SK-N-SH treated with all-trans-retinoic acid at 6 μM for 48 hours (cell line): ENCODE data around the gene STX10.

Source experiments
- ATAC-seq: fragments of 200-7000 bp; cut with Tn5 transposase; 3 replicates; pipeline ENCODE4 v1.9.1; 2020; ENCODE audit warnings: mild to moderate bottlenecking, moderate library complexity
- ARNTL ChIP-seq: fragments of 450-650 bp; formaldehyde crosslinking; IDR thresholded peaks from 2 replicates; pipeline ENCODE4 v1.5.0; 2020; ENCODE audit warnings: low read depth, mild to moderate bottlenecking, moderate library complexity, borderline replicate concordance
- BACH2 ChIP-seq: fragments of 250-450 bp; sonication (Bioruptor Pico); IDR thresholded peaks from 2 replicates; pipeline ENCODE4 v1.9.0; 2021; ENCODE audit warnings: mild to moderate bottlenecking, borderline replicate concordance
- CSDC2 ChIP-seq: fragments of 250-450 bp; sonication (Bioruptor Pico); IDR thresholded peaks from 2 replicates; pipeline ENCODE4 v1.5.0; 2020; ENCODE audit warnings: mild to moderate bottlenecking, moderate library complexity
- CSRNP3 ChIP-seq: fragments of 250-450 bp; sonication (Bioruptor Pico); IDR thresholded peaks from 2 replicates; pipeline ENCODE4 v1.5.1; 2021; ENCODE audit warnings: mild to moderate bottlenecking, moderate library complexity
- ESRRG ChIP-seq: fragments of 250-450 bp; sonication (Bioruptor Pico); IDR thresholded peaks from 2 replicates; pipeline ENCODE4 v1.6.1; 2021; ENCODE audit warnings: mild to moderate bottlenecking
- GLIS3 ChIP-seq: fragments of 250-450 bp; sonication (Bioruptor Pico); IDR thresholded peaks from 2 replicates; pipeline ENCODE4 v1.5.0; 2020; ENCODE audit warnings: mild to moderate bottlenecking, moderate library complexity
- ISL1 ChIP-seq: fragments of 250-450 bp; sonication (Bioruptor Pico); IDR thresholded peaks from 2 replicates; pipeline ENCODE4 v2.1.2; 2022; ENCODE audit warnings: mild to moderate bottlenecking, moderate library complexity
- OSR1 ChIP-seq: fragments of 250-450 bp; sonication (Bioruptor Pico); IDR thresholded peaks from 2 replicates; pipeline ENCODE4 v1.8.0; 2022; ENCODE audit warnings: moderate library complexity, mild to moderate bottlenecking, inconsistent platforms
- PATZ1 ChIP-seq: fragments of 250-450 bp; sonication (Bioruptor Pico); IDR thresholded peaks from 2 replicates; pipeline ENCODE4 v1.8.0; 2020; ENCODE audit warnings: mild to moderate bottlenecking, moderate library complexity, borderline replicate concordance
- POU6F1 ChIP-seq: fragments of 250-450 bp; sonication (Bioruptor Pico); IDR thresholded peaks from 2 replicates; pipeline ENCODE4 v1.8.0; 2021; ENCODE audit warnings: low read depth, mild to moderate bottlenecking, moderate library complexity, borderline replicate concordance
- PPARA ChIP-seq: fragments of 250-450 bp; sonication (Bioruptor Pico); IDR thresholded peaks from 2 replicates; pipeline ENCODE4 v1.5.0; 2020; ENCODE audit warnings: mild to moderate bottlenecking, borderline replicate concordance
- RARB ChIP-seq: fragments of 250-450 bp; sonication (Bioruptor Pico); IDR thresholded peaks from 2 replicates; pipeline ENCODE4 v1.8.0; 2021; ENCODE audit warnings: mild to moderate bottlenecking, moderate library complexity
- TCF4 ChIP-seq: fragments of 250-450 bp; sonication (Bioruptor Pico); IDR thresholded peaks from 2 replicates; pipeline ENCODE4 v1.8.0; 2021; ENCODE audit warnings: mild to moderate bottlenecking, moderate library complexity, borderline replicate concordance
- TOX ChIP-seq: fragments of 250-450 bp; sonication (Bioruptor Pico); IDR thresholded peaks from 2 replicates; pipeline ENCODE4 v1.8.0; 2021; ENCODE audit warnings: mild to moderate bottlenecking, moderate library complexity, borderline replicate concordance
- TSHZ2 ChIP-seq: fragments of 250-450 bp; sonication (Bioruptor Pico); IDR thresholded peaks from 2 replicates; pipeline ENCODE4 v1.5.0; 2020; ENCODE audit warnings: mild to moderate bottlenecking, moderate library complexity
- ZC3H10 ChIP-seq: fragments of 250-450 bp; sonication (Bioruptor Pico); IDR thresholded peaks from 2 replicates; pipeline ENCODE4 v1.5.1; 2021; ENCODE audit warnings: mild to moderate bottlenecking, moderate library complexity
- ZFP3 ChIP-seq: fragments of 250-450 bp; sonication (Bioruptor Pico); IDR thresholded peaks from 2 replicates; pipeline ENCODE4 v1.5.0; 2020; ENCODE audit warnings: mild to moderate bottlenecking, moderate library complexity
- ZFP30 ChIP-seq: fragments of 450-650 bp; formaldehyde crosslinking; IDR thresholded peaks from 2 replicates; pipeline ENCODE4 v1.5.0; 2022; ENCODE audit warnings: mild to moderate bottlenecking, moderate library complexity
- ZNF565 ChIP-seq: fragments of 450-650 bp; formaldehyde crosslinking; conservative IDR thresholded peaks from 2 replicates; pipeline ENCODE4 v1.5.0; 2020; ENCODE audit warnings: low read depth, mild to moderate bottlenecking, moderate library complexity
- ZNF70 ChIP-seq: fragments of 450-650 bp; formaldehyde crosslinking; IDR thresholded peaks from 2 replicates; pipeline ENCODE4 v1.5.0; 2020; ENCODE audit warnings: mild to moderate bottlenecking, moderate library complexity

Gene STX10

GRCh38 chr19:13190781-13191540, 40.8 kb upstream of the STX10 start:
- TF ChIP-seq POU6F1 (CRISPR knock-in tag) (no peak), ZNF565 (CRISPR knock-in tag) (no peak), RARB (CRISPR knock-in tag) (no peak), OSR1 (no peak), TSHZ2 (CRISPR knock-in tag) (no peak), CSDC2 (no peak), ZC3H10 (CRISPR knock-in tag) (no peak), TCF4 (CRISPR knock-in tag) (no peak), ESRRG (no peak), PPARA (CRISPR knock-in tag) (no peak), BACH2 (CRISPR knock-in tag) (no peak), ISL1 (CRISPR knock-in tag) (no peak), ZFP30 (CRISPR knock-in tag) (no peak), TOX (no peak), CSRNP3 (CRISPR knock-in tag) (no peak), GLIS3 (CRISPR knock-in tag) (no peak), ZFP3 (CRISPR knock-in tag) (no peak), PATZ1 (CRISPR knock-in tag) (no peak)
- ATAC-seq = no peak

GRCh38 chr19:13189600-13189999, 39.4 kb upstream of the STX10 start:
- ATAC-seq = no peak

More at GRCh38 chr19:13189600-13189999, 39.4 kb upstream of the STX10 start:
- TF ChIP-seq BACH2 (CRISPR knock-in tag) (no peak), RARB (CRISPR knock-in tag) (no peak), PATZ1 (CRISPR knock-in tag) (no peak), CSDC2 (no peak), ARNTL (CRISPR knock-in tag) (no peak), GLIS3 (CRISPR knock-in tag) (no peak), ZNF565 (CRISPR knock-in tag) (no peak), TSHZ2 (CRISPR knock-in tag) (no peak), PPARA (CRISPR knock-in tag) (no peak), ZNF70 (CRISPR knock-in tag) (no peak), TOX (no peak), ZFP3 (CRISPR knock-in tag) (no peak), ZFP30 (CRISPR knock-in tag) (no peak), OSR1 (no peak), ZC3H10 (CRISPR knock-in tag) (no peak), TCF4 (CRISPR knock-in tag) (no peak)
- TF ChIP-seq, all 23 proteins: peak for 0
